ENCODE measurements around the gene ANTXR2.

ANTXR2 gene

DNA sequence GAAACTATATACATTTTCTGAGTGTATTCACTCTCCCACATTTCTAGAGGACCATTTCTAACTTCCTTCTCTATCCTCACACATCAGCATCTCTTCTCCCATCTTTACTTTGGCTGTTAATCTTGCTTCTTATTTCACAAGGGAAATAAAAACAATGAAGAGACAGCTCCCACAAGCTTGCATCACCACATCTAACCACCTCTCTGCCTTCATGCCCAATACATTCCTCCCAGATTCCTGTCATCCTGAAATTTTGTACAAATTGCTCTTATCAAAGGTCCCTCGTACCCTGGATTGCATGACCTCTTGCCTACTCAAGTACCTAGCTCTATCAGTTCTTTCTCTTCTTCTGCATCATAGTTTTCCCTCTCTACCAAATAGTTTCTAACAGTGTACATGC lies 215.2 kb downstream of the ANTXR2 start:
- DNase-seq = no peak

DNA sequence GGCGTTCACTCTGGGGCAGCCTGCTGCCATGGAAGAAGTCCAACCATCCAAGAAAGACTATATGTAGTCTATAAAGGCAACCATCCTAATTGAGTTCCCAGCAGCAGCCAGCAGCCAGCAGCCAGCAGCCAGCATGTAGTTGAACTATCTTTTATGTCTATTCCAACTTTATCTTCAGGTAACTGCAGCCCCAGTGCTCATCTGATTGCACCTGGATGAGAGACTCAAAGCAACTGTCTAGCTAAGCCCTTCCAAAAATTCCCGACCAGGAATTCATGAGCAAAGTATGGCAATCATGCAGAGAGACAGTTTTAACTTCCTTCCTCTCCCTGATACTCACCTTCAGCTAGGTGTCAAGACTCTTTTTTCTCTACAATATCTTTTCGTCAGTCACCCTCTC lies 216.8 kb downstream of the ANTXR2 start:
- no peak for DNase-seq

DNA sequence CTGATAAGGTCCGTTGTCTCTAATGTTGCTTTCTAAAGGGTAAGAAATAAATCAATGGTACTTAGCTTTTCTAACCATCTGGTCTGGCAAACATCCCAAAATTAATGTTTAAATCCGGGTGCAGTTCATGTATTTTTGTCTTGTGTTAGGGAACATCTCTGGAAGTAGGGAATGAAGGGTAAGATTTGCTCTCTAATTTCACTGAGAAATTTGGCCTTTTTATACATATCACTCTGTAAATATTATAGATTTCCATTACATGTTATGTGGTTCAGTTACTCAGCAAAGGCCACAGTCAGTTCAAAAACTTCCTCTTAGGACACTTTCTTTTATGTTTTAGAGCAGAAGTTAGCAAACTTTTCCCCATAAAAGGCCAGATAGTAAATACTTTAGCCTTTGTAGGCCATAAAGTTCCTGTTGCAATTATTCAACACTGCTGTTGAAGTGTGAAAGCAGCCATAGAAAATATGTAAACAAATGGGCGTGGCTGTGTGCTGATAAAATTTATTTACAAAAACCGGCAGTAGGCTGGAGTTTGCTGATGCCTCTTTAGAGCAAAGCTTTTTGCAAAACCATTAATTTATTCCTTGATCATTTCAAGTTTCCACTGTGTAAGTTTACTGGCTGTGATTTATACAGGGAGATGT lies 218.1 kb downstream of the ANTXR2 start:
- no peak for DNase-seq

DNA sequence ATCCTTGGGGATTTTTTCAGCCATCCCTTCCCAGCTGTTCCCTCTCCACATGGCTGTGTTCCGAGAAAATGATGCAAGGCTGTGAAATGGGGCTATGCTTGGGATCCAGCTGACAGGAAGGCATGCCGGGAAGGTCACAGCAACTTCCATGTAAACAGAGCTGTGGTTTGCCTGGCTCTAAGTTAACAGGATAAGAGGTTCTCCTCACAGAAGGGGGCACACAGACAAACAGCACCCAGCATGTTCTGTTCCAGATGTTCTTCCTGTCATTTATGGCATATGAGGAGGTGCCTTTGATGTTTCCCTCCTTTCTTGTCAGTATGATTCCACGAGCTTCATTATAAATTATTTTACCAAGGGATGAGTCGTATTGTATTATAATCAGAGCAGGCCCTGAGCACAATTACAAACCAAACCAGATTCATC lies 220.7 kb downstream of the ANTXR2 start:
- DNase-seq = no peak

DNA sequence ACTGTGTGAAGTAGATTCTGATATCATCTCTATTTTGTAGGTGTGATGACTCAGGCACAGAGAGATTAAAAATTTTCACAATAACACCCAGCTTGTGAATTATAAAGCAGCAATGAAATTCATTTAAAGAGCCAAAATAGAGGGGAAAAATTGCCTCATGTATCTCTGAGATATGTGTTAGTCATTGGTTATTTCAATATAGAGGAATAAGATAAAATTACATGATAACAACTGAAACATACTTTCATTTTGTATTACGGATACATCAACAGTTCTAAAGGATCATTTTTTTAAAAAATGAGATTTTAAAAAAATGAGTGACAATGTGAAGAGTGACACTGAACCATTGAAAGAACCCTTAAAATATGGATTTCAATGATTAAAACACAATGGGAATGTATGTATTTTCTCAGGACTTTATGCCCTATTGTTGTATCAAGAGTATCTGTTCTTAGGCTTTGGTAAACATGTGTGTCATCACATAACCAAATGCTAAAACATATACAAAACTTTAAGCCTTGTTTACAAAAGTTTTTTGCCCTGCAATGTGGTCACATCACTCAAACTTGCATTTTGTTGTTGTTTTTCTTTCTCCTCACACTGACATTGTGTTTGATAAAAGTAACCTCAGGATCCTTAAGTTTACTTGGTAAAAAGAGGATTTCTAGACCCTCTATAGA lies 221.3 kb downstream of the ANTXR2 start:
- DNase-seq = no peak
